IMR-90 (cell line): ENCODE data around the gene TRAF3IP1. TPM values are rescaled to one million over a fixed set of nuclear protein-coding genes. Genes with fewer than 3 reads are reported as not detected.

Experiments used
- ATAC-seq: fragments of 200-7000 bp; cut with Tn5 transposase; 2 replicates; pipeline ENCODE4 v1.9.1; 2020; ENCODE audit warnings: low read depth, mild to moderate bottlenecking, moderate library complexity
- BruUV-seq: library from RNA; stranded (reverse); fragments of 400-500 nt; replicated peaks from 2 replicates; lab custom pipeline; 2021; lab: Mats Ljungman, UMichigan
- CTCF ChIA-PET: fragments of 300-600 bp; formaldehyde crosslinking; extraction: SDS; loops from one replicate; lab custom pipeline; 2021; ENCODE audit warnings: antibody characterized with exemption; lab: Yijun Ruan, JAX
- POLR2A ChIA-PET: fragments of 300-600 bp; sonication (Branson Sonifier 250); formaldehyde crosslinking; loops from one replicate; lab custom pipeline; 2022; ENCODE audit warnings: antibody characterized with exemption; ENCODE audit not compliant: unreplicated experiment; lab: Charles Lee
- DNase-seq: peaks from one replicate; pipeline ENCODE4 v3.0.0; 2013
- H2AFZ ChIP-seq: replicated peaks from 2 replicates; pipeline ENCODE3; 2013; ENCODE audit warnings: low read length, mild to moderate bottlenecking; ENCODE audit not compliant: poor library complexity
- H2AK5ac ChIP-seq: 2 replicates; pipeline ENCODE4 v1.6.1; 2013; ENCODE audit warnings: low read depth, low read length, inconsistent platforms
- H2AK9ac ChIP-seq: replicated peaks from 2 replicates; pipeline ENCODE3; 2013; ENCODE audit warnings: mild to moderate bottlenecking, low read depth, low read length, moderate library complexity; ENCODE audit not compliant: poor library complexity
- H2BK120ac ChIP-seq: 2 replicates; pipeline ENCODE4 v1.6.1; 2013; ENCODE audit warnings: low read depth, low read length, inconsistent platforms
- H2BK15ac ChIP-seq: 3 replicates; pipeline ENCODE4 v1.6.1; 2013; ENCODE audit warnings: low read depth, low read length, inconsistent platforms
- H2BK20ac ChIP-seq: 2 replicates; pipeline ENCODE4 v1.6.1; 2013; ENCODE audit warnings: low read depth, mild to moderate bottlenecking, inconsistent platforms, low read length, moderate library complexity
- H2BK5ac ChIP-seq: 2 replicates; pipeline ENCODE4 v1.6.1; 2013; ENCODE audit warnings: mild to moderate bottlenecking, low read depth, low read length, inconsistent platforms; ENCODE audit not compliant: poor library complexity, severe bottlenecking
- H3K14ac ChIP-seq: replicated peaks from 2 replicates; pipeline ENCODE4 v1.6.1; 2013; ENCODE audit warnings: low read depth, low read length, inconsistent platforms
- H3K18ac ChIP-seq: 2 replicates; pipeline ENCODE4 v1.6.1; 2013; ENCODE audit warnings: low read depth, low read length, control low read depth
- H3K23ac ChIP-seq: 2 replicates; pipeline ENCODE4 v1.6.1; 2013; ENCODE audit warnings: low read depth, low read length, inconsistent platforms
- H3K27ac ChIP-seq: 2 replicates; pipeline ENCODE4 v1.5.1; 2013; ENCODE audit warnings: mild to moderate bottlenecking, control low read depth, low read length; ENCODE audit not compliant: insufficient read depth
- H3K27me3 ChIP-seq: 2 replicates; pipeline ENCODE4 v1.6.1; 2013; ENCODE audit warnings: low read length; ENCODE audit not compliant: control insufficient read depth, insufficient read depth
- H3K36me3 ChIP-seq: 2 replicates; pipeline ENCODE4 v1.6.1; 2013; ENCODE audit warnings: low read length, mixed read lengths; ENCODE audit not compliant: control insufficient read depth, insufficient read depth
- H3K4ac ChIP-seq: 2 replicates; pipeline ENCODE4 v1.6.1; 2013; ENCODE audit warnings: low read depth, low read length, inconsistent platforms
- H3K4me1 ChIP-seq: 2 replicates; pipeline ENCODE4 v1.6.1; 2013; ENCODE audit warnings: low read length, mixed read lengths; ENCODE audit not compliant: control insufficient read depth, insufficient read depth
- H3K4me2 ChIP-seq: 2 replicates; pipeline ENCODE4 v1.6.1; 2013; ENCODE audit warnings: low read depth, mild to moderate bottlenecking, control low read depth, low read length, moderate library complexity
- H3K4me3 ChIP-seq: 2 replicates; pipeline ENCODE4 v1.5.1; 2013; ENCODE audit warnings: low read depth, mild to moderate bottlenecking, control low read depth, low read length, moderate library complexity; ENCODE audit not compliant: insufficient read depth
- H3K56ac ChIP-seq: 2 replicates; pipeline ENCODE4 v1.6.1; 2013; ENCODE audit warnings: low read length, inconsistent platforms; ENCODE audit not compliant: insufficient read depth; ENCODE audit errors: extremely low read depth
- H3K79me1 ChIP-seq, 2 experiments: 2 replicates each; pipeline ENCODE4 v1.6.1; 2013; ENCODE audit warnings: low read length in 2 of 2, inconsistent platforms in 1 of 2, low read depth in 1 of 2
- H3K9ac ChIP-seq: 2 replicates; pipeline ENCODE4 v1.6.1; 2013; ENCODE audit warnings: low read depth, low read length, control low read depth
- H3K9me1 ChIP-seq: 2 replicates; pipeline ENCODE4 v1.6.1; 2013; ENCODE audit warnings: low read length, inconsistent platforms; ENCODE audit not compliant: insufficient read depth
- H3K9me3 ChIP-seq: 2 replicates; pipeline ENCODE4 v1.6.1; 2013; ENCODE audit warnings: low read length; ENCODE audit not compliant: control insufficient read depth, insufficient read depth
- H4K20me1 ChIP-seq: 2 replicates; pipeline ENCODE4 v1.6.1; 2013; ENCODE audit warnings: low read length, inconsistent platforms; ENCODE audit not compliant: insufficient read depth
- H4K5ac ChIP-seq: 2 replicates; pipeline ENCODE4 v1.6.1; 2013; ENCODE audit warnings: mild to moderate bottlenecking, low read depth, low read length, control low read depth
- H4K8ac ChIP-seq, 2 experiments: 2 replicates each; pipeline ENCODE4 v1.6.1; 2013; ENCODE audit warnings: low read depth in 2 of 2, low read length in 2 of 2, control low read depth in 1 of 2, inconsistent platforms in 1 of 2
- H4K91ac ChIP-seq: 2 replicates; pipeline ENCODE4 v1.6.1; 2013; ENCODE audit warnings: low read depth, low read length, inconsistent platforms; ENCODE audit not compliant: insufficient read depth
- CTCF ChIP-seq: conservative IDR thresholded peaks from 2 replicates; pipeline ENCODE4 v1.5.1; 2012; ENCODE audit warnings: mild to moderate bottlenecking, low read depth, low read length, improper control_type of control experiment
- FOS ChIP-seq: fragments of 150-350 bp; IDR thresholded peaks from 2 replicates; pipeline ENCODE4 v1.6.1; 2016; ENCODE audit warnings: low read depth, low read length
- MAZ ChIP-seq: IDR thresholded peaks from 2 replicates; pipeline ENCODE4 v1.6.1; 2012; ENCODE audit warnings: low read depth, mild to moderate bottlenecking, low read length, improper control_type of control experiment, moderate library complexity, borderline replicate concordance
- MXI1 ChIP-seq: IDR thresholded peaks from 2 replicates; pipeline ENCODE4 v1.6.1; 2012; ENCODE audit warnings: low read depth, mild to moderate bottlenecking, low read length, moderate library complexity, borderline replicate concordance
- NFE2L2 ChIP-seq: fragments of 150-350 bp; IDR thresholded peaks from 2 replicates; pipeline ENCODE4 v1.6.1; 2016; ENCODE audit warnings: low read depth, mild to moderate bottlenecking, low read length
- RAD21 ChIP-seq: IDR thresholded peaks from 2 replicates; pipeline ENCODE4 v1.6.1; 2012; ENCODE audit warnings: low read length, improper control_type of control experiment
- RFX5 ChIP-seq: IDR thresholded peaks from 2 replicates; pipeline ENCODE4 v1.8.0; 2012; ENCODE audit warnings: low read depth, mild to moderate bottlenecking, low read length, moderate library complexity
- USF2 ChIP-seq: fragments of 150-350 bp; IDR thresholded peaks from 2 replicates; pipeline ENCODE4 v1.6.1; 2017; ENCODE audit warnings: mild to moderate bottlenecking, antibody characterized with exemption, low read length, low read depth
- WGBS, 2 experiments: methylation state at CpG; one replicate each; pipeline versions ENCODE4 v1.1.5 to v1.1.7; 2013; ENCODE audit warnings: missing lambda C conversion rate in 2 of 2; ENCODE audit not compliant: insufficient read length in 1 of 2; ENCODE audit errors: extremely low coverage in 2 of 2; 5-methylcytosine and 5-hydroxymethylcytosine counted together
- dilution Hi-C: fragments of 300-500 bp; cut with HindIII; formaldehyde crosslinking; loops from one replicate; pipeline ENCODE4 v1.14.3; 2018; ENCODE audit warnings: low sequenced_read_pairs; ENCODE audit not compliant: unreplicated experiment
- in situ Hi-C: fragments of 300-500 bp; cut with MboI; formaldehyde crosslinking; loops from 3 replicates; pipeline ENCODE4 v1.14.3; 2019; ENCODE audit warnings: low sequenced_read_pairs, inconsistent platforms, mixed read lengths
- intact Hi-C: fragments of 100-400 bp; cut with micrococcal nuclease; formaldehyde crosslinking; loops from 2 replicates; pipeline ENCODE4 v1.10.0; 2022
- polyA plus RNA-seq, 3 experiments: library from polyadenylated mRNA; depleted of rRNA; stranded (reverse); fragments of >200 nt; gene quantifications; 2 replicates each; pipeline ENCODE4 v1.2.3, GENCODE V29; 2012; ENCODE audit warnings: low replicate concordance in 1 of 3
- total RNA-seq: library from RNA; depleted of rRNA; stranded (reverse); fragments of >200 nt; gene quantifications from 2 replicates; pipeline ENCODE4 v1.2.3, GENCODE V29; 2012

TRAF3IP1 gene
- total and polyA plus RNA-seq, 2 of the 4 experiments (the other 2 are of a cell fraction) = 5.9 to 8.3 TPM

GRCh38 chr2:238296638-238297457 is 23.5 kb upstream of the TRAF3IP1 start:
- intact Hi-C loops (no loop called here), in situ Hi-C loops (no loop called here), dilution Hi-C loops (no loop called here)
- Histone ChIP-seq H3K4ac (no peak overlapping the region), H2AK9ac (no peak overlapping the region), H2BK5ac (no peak overlapping the region), H3K14ac (no peak overlapping the region), H3K36me3 (no peaks in the 10 kb centered on the region), H3K4me2 (no peak overlapping the region), H4K5ac (no peak overlapping the region), H2AFZ (no peak overlapping the region), H2BK15ac (no peak overlapping the region), H2BK120ac (no peak overlapping the region), H3K9me1 (no peaks in the 10 kb centered on the region), H3K23ac (no peak overlapping the region), H2AK5ac (no peak overlapping the region), H3K4me3 (no peak overlapping the region), H2BK20ac (no peak overlapping the region), H3K27me3 (peaks cover 48% of the 10 kb centered on the region), H3K27ac (no peak overlapping the region), H4K91ac (no peak overlapping the region), H4K8ac (no peak overlapping the region), H4K20me1 (no peaks in the 10 kb centered on the region), H3K4me1 (no peaks in the 10 kb centered on the region), H3K9ac (no peak overlapping the region), H3K79me1 (no peaks in the 10 kb centered on the region), H3K9me3 (no peaks in the 10 kb centered on the region), H3K18ac (no peak overlapping the region), H3K56ac (no peak overlapping the region)
- ChIA-PET POLR2A (no interaction called here), CTCF (no interaction called here)
- DNase-seq (no peak), ATAC-seq (no peak)
- BruUV-seq = no TSS peak
- WGBS, 2 experiments = 74% methylated on average over 11 of the region's 24 CpGs; no CpG with 5 or more reads in 1 of the 2 experiments
- TF ChIP-seq RAD21 = no peak
- TF ChIP-seq MAZ = no peak
- no peak for TF ChIP-seq CTCF
- no peak for TF ChIP-seq RFX5
- no peak for TF ChIP-seq NFE2L2
- TF ChIP-seq USF2 = no peak
- TF ChIP-seq MXI1 = no peak
- no peak for TF ChIP-seq FOS
